HG03354 (cell line): ENCODE data around the gene CNTNAP5.

Experiments used
- ATAC-seq: cut with Tn5 transposase; IDR thresholded peaks from one replicate; pipeline ENCODE4 v1.9.1; 2021; ENCODE audit warnings: mild to moderate bottlenecking; ENCODE audit not compliant: unreplicated experiment, poor library complexity, severe bottlenecking

CNTNAP5 gene

GRCh38 chr2:124702777-124703176, 677.7 kb downstream of the CNTNAP5 start:
- ATAC-seq: no peak

- ATAC-seq: no peak
Observed at GRCh38 chr2:124704071-124704925, 679.2 kb downstream of the CNTNAP5 start.

GRCh38 chr2:124708661-124709060, 683.6 kb downstream of the CNTNAP5 start:
- no peak for ATAC-seq

- ATAC-seq: no peak
Observed at GRCh38 chr2:124713969-124714368, 688.9 kb downstream of the CNTNAP5 start.

DNA sequence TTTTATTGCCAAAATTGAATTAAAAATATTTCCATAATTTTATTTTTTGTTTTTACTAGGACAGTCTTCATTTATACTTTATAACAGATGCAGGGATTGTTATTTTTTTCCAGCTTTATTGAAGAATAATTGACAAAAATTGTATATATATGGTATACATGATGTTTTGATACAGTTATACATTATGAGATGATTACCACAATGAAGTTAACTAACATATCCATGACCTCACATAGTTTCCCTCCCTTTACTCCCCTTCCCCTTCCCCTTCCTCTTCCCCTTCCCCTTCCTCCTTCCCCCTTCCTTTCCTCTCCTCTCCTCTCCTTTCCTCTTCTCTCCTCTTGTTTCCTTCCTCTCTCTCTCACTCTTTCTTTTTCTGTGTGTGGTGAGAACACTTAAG, 700.1 kb downstream of the CNTNAP5 start:
- ATAC-seq: no peak

DNA sequence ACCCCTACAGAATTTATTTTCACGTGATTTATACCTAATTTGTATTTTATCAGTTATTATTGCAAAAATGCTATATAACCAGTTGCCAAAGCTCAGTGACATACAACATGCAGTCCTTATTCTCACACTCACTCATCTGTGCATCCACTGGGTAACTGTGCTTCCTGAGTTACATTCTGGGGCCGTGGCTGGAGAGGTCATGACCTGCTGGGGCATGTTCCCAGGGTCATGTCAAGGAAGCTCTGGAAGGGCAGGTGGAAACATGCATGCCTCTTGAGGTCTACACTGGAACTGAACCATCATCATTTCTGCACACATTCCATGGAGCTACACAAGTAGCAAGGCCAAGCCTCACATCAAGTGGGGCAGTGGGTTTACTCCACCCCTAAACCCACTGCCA, 715.5 kb downstream of the CNTNAP5 start:
- no peak for ATAC-seq

DNA sequence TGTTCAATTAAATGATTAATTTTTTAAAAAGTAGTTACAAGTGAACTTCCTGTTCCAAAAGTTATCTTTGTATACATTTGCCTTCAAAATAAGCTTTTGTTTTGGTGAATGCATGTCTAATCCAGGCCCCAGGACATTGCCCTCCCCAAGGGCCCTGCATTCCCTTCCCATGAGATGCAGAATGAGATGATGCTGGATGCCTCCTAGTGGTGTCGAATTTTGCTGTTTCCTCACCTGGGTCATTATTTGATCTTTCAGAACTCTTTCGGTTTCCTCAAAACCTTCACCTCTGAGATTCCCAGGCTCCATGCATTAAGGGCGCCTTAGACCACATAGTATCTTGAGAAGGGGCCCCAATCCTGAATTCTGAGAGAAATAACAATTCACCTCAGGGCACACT, 728.8 kb downstream of the CNTNAP5 start:
- ATAC-seq: no peak

DNA sequence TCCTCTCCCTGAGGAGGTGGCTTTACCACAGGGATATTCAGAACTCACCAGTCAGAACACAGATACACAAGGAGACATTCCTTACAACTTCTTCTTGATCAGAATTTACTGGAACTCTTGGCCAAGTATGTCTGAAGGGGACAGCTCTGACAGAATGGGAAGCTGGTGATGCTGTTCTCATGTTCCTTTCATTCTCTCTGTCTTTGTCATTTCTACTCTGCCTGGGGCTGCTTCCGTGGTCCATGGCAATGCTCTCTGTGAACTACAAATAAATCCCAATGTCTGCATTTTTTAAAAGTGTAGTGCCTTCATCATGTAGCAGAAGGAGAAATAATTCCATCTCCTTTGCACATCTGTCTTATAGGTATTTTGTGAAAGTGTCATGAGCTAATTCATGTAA, 730.3 kb downstream of the CNTNAP5 start:
- ATAC-seq: no peak

DNA sequence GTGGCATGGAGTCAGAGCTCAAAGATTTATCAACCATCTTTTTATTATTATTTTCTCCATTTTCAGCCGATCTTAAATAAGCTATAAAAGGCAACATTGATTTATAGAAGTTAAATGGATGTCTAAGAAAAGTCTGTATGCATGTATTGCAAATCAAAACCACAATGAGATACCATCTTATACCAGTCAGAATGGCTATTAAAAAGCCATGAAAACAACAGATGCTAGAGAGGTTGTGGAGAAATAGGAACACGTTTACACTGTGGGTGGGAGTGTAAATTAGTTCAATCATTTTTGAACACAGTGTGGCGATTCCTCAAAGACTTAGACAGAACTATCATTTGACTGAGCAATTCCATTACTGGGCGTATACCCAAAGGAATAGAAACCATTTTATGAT, 731.0 kb downstream of the CNTNAP5 start:
- no peak for ATAC-seq

DNA sequence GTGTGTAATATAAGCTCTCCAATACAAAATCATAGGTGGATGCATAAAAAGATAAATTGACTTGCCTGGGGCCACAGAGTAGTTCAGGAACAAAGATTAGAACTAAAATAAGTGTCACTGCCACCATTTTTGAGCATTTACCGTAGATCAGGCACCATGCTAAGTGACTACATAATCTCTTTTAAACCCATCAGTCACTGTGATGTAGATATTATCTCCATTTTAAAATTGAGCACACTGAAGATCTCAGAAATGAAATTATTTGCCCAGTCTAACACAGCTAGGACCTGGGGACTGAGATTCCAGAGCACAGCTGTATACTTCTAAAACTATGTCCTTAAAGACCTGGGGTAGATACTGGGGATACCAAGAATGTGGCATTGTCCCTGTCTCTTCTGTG, 737.3 kb downstream of the CNTNAP5 start:
- ATAC-seq: no peak

DNA sequence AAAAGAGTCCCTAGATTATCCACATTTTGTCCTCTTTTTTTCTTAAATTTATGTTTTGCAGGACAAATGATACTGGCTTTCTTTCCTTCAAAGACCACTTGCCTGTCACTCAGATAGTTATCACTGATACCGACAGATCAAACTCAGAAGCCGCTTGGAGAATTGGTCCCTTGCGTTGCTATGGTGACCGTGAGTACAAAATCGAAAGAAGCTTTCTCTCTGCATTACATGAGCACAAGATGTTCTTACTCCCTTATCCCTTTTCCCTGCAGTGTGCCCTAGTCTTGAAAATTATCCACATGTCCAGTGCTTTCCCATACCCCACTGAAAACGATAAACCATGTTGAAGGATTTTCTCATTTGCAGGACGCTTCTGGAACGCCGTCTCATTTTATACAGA, 738.5 kb downstream of the CNTNAP5 start:
- no peak for ATAC-seq

DNA sequence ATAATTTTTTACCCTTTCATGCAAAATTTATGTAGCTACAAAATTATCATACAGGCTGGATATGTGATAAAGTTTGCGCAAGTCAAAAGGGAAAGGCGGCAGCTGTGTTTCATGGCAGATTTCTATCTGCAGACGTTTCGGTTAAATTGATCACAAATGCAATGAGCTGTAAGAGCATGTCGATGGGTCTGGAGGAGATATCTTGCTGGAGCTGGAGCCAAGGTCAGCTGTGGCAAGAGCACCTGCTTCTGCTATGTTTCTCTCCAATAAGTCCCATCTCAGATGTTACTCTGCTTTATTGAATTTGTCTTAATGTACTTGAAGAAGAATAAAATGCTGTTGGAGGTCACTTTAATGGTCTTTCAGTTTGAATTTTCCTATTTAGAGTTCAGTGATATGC, 749.7 kb downstream of the CNTNAP5 start:
- no peak for ATAC-seq

- ATAC-seq: no peak
Observed at GRCh38 chr2:124776332-124776731, 751.2 kb downstream of the CNTNAP5 start.

- ATAC-seq: no peak
Observed at GRCh38 chr2:124778076-124778475, 753.0 kb downstream of the CNTNAP5 start.

DNA sequence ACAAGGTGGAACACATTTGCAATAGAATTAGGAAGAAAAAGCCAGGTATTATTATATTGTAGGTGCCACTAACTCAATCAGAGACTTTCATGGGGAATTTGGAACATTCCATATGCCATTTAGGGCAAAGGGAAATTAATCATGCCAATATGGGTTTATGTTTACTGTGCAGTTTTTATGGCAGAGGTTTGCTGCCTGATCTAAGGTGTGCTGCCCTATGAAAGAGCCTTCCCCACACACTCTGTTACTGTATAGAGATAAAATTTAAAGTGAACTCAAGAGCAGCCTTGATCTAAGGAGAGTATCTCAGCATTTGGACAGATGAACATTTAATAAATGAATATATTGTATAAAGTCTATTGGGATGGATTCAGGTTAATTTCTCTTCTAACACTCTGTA, 771.6 kb downstream of the CNTNAP5 start:
- ATAC-seq: no peak

DNA sequence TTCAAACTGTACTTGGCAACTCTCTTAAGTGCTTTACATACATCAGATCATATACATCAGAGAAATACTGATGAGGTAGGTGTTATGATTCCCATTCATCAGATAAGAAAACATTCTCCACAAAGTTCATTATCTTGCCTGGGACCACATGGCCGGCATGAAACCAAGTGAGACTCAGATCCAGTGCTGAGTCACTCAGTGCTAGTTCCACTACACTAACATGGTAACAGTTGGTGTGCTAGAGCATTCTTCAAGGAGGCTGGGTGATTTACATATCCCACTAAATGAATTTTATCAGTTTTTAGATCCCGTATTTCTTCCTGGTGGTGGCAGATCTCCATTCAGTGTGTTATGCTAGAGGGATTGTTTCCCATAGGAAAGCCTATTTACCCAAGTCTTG, 772.0 kb downstream of the CNTNAP5 start:
- ATAC-seq: no peak

GRCh38 chr2:124798551-124798950, 773.5 kb downstream of the CNTNAP5 start:
- no peak for ATAC-seq

DNA sequence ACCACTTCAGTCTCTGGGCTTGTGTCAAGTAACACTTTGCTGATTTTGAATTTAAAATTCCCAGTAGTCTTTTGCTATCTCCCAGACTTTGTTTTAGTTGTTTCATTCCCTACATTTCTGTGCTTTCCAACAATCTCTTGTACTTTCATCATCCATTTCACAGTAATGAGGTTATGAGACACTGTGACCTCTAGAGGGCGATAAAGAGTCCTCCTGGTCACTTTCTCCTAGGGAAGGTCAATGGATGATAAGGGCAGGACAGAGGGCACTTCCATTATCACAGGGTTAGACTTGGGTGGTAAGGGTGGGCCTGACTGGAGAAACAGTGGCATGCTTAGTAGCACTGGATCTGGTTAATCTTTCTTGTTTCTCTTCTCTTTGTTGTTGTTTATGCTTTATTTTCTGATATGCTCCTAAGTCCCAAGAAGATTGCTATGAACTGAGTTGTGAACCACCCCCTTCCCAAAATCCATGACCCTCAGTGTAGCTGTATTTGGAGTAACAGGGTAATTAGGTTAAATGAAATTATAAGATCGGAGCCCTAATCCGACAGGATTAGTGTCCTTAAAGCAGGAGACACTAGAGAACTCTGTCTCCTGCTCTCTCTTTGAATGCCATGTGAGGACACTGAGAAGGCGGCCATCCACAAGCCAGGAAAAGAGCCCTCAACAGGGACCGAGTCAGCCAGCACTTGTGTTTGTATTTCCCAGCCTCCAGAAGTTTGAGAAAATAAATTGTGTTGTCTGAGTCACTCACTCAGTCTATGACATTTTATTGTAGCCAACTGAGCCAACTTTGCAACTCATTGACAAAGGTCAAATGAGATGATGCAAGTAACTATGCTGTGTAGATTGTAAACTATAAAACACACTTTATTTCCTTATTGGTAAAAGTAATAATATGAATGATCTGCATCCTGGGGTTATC, 779.2 kb downstream of the CNTNAP5 start:
- peak; percentile 65 for ATAC-seq

- ATAC-seq: peak; percentile 73
Observed at GRCh38 chr2:124805060-124805459, 780.0 kb downstream of the CNTNAP5 start.

DNA sequence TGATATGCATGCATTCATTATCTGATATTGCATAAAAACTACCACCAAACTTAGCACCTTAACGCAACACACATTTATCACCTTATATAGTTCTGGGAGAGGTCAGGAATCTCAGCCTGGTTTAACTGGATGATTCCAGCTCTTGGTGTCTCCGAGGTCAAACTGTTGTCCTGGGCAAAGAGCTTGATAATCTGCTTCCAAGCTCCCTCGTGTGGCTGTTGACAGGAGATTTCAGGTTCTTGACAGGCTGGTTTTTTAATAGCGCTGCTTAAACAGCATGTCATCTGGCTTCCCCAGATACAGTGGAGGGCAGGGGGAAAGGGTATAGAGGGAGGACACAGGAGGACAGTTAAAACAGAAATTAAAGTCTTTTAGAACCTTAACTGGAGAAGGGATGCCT, 785.0 kb downstream of the CNTNAP5 start:
- no peak for ATAC-seq
